Central memory CD8-positive, alpha-beta T cell (primary cell): ENCODE results near the gene FADS1.

ENCODE experiments used
- ATAC-seq: fragments of 150-1000 bp; cut with Tn5 transposase; replicated peaks from 2 replicates; pipeline ENCODE4 v1.10.0; 2022; ENCODE audit warnings: mild to moderate bottlenecking, moderate FRiP score, moderate number of reproducible peaks; ENCODE audit not compliant: poor library complexity, severe bottlenecking; ENCODE audit errors: extremely low read depth
- DNase-seq, 2 donors: peaks; one replicate each; pipeline ENCODE4 v3.0.0; 2021; ENCODE audit warnings: low spot score in 2 of 2
- H3K27ac Mint-ChIP-seq: one replicate; pipeline ENCODE4 v1.8.0; 2022; ENCODE audit warnings: low read depth, mild to moderate bottlenecking, moderate library complexity, mixed read lengths
- H3K27me3 Mint-ChIP-seq: one replicate; pipeline ENCODE4 v1.8.0; 2022; ENCODE audit warnings: mixed read lengths
- H3K36me3 Mint-ChIP-seq: one replicate; pipeline ENCODE4 v1.8.0; 2022; ENCODE audit warnings: mild to moderate bottlenecking, moderate library complexity, mixed read lengths; ENCODE audit not compliant: insufficient read depth
- H3K4me1 Mint-ChIP-seq: one replicate; pipeline ENCODE4 v1.8.0; 2022; ENCODE audit warnings: mixed read lengths
- H3K4me3 Mint-ChIP-seq: one replicate; pipeline ENCODE4 v1.8.0; 2022; ENCODE audit warnings: mild to moderate bottlenecking, moderate library complexity, mixed read lengths
- H3K9me3 Mint-ChIP-seq: one replicate; pipeline ENCODE4 v1.8.0; 2022; ENCODE audit warnings: mixed read lengths

FADS1 gene

GRCh38 chr11:61816736-61817455 lies at the start of gene FADS1:
FADS1 (minus strand) TSS chr11:61817003; CDS start chr11:61816929, 74 bp downstream.
- Mint-ChIP-seq H3K27ac (peak within 1 kb of the TSS; percentile 92), H3K27me3 (peaks cover 10% of the 10 kb centered on the region), H3K4me3 (peak within 1 kb of the TSS; percentile 94), H3K9me3 (no peaks in the 10 kb centered on the region), H3K36me3 (peaks cover 12% of the 10 kb centered on the region), H3K4me1 (peaks cover 23% of the 10 kb centered on the region)
- DNase-seq = peak; percentile 43 to 52
- ATAC-seq = peak; percentile 64

- DNase-seq = no peak
- no peak for ATAC-seq
- Mint-ChIP-seq H3K4me3 (no peak overlapping the region), H3K4me1 (peaks cover 8% of the 10 kb centered on the region), H3K36me3 (peaks cover 3% of the 10 kb centered on the region), H3K27me3 (peaks cover 17% of the 10 kb centered on the region), H3K27ac (peak overlapping the region; percentile 65), H3K9me3 (no peaks in the 10 kb centered on the region)
These were observed 49.6 kb upstream of the FADS1 start for GRCh38 chr11:61866231-61866957.

GRCh38 chr11:61864814-61865775 lies 48.3 kb upstream of the FADS1 start:
- Mint-ChIP-seq H3K4me3 (no peak overlapping the region), H3K27me3 (peaks cover 7% of the 10 kb centered on the region), H3K27ac (peak overlapping the region; percentile 65), H3K36me3 (peaks cover 4% of the 10 kb centered on the region), H3K9me3 (no peaks in the 10 kb centered on the region), H3K4me1 (no peaks in the 10 kb centered on the region)
- ATAC-seq (no peak), DNase-seq (no peak)

- Mint-ChIP-seq H3K4me1 (no peaks in the 10 kb centered on the region), H3K9me3 (no peaks in the 10 kb centered on the region), H3K4me3 (no peak overlapping the region)
These were observed 46.8 kb upstream of the FADS1 start for GRCh38 chr11:61863548-61864081.

GRCh38 chr11:61862714-61863547 lies 46.1 kb upstream of the FADS1 start:
- DNase-seq (no peak), ATAC-seq (no peak)
- peaks cover 3% of the 10 kb centered on the region for H3K36me3 Mint-ChIP-seq
- no peak overlapping the region for H3K27ac Mint-ChIP-seq
- H3K4me1 Mint-ChIP-seq = no peaks in the 10 kb centered on the region
- H3K4me3 Mint-ChIP-seq = no peak overlapping the region
- no peaks in the 10 kb centered on the region for H3K27me3 Mint-ChIP-seq
- H3K9me3 Mint-ChIP-seq = no peaks in the 10 kb centered on the region

More at GRCh38 chr11:61863548-61864081, 46.8 kb upstream of the FADS1 start:
- Mint-ChIP-seq H3K36me3 (peaks cover 4% of the 10 kb centered on the region), H3K27ac (no peak overlapping the region), H3K27me3 (no peaks in the 10 kb centered on the region)
- DNase-seq = no peak
- ATAC-seq = no peak

- Mint-ChIP-seq H3K27me3 (no peaks in the 10 kb centered on the region), H3K4me3 (no peak overlapping the region), H3K27ac (no peak overlapping the region), H3K4me1 (no peaks in the 10 kb centered on the region), H3K9me3 (no peaks in the 10 kb centered on the region), H3K36me3 (peaks cover 3% of the 10 kb centered on the region)
- ATAC-seq = no peak
- DNase-seq = no peak
These were observed 44.8 kb upstream of the FADS1 start for GRCh38 chr11:61861634-61862033.

- Mint-ChIP-seq H3K9me3 (no peaks in the 10 kb centered on the region), H3K4me3 (no peak overlapping the region), H3K27me3 (no peaks in the 10 kb centered on the region), H3K27ac (no peak overlapping the region), H3K4me1 (no peaks in the 10 kb centered on the region), H3K36me3 (peaks cover 1% of the 10 kb centered on the region)
- DNase-seq (no peak), ATAC-seq (no peak)
These were observed 43.5 kb upstream of the FADS1 start for GRCh38 chr11:61860054-61860903.

- no peak for ATAC-seq
- no peaks in the 10 kb centered on the region for H3K27me3 Mint-ChIP-seq
- no peaks in the 10 kb centered on the region for H3K36me3 Mint-ChIP-seq
- no peaks in the 10 kb centered on the region for H3K4me1 Mint-ChIP-seq
- H3K4me3 Mint-ChIP-seq = no peak overlapping the region
- DNase-seq = no peak
- H3K9me3 Mint-ChIP-seq = no peaks in the 10 kb centered on the region
- H3K27ac Mint-ChIP-seq = no peak overlapping the region
These were observed 39.3 kb upstream of the FADS1 start for GRCh38 chr11:61855939-61856680.

GRCh38 chr11:61854966-61855714 lies 38.3 kb upstream of the FADS1 start:
- ATAC-seq (no peak), DNase-seq (no peak)
- no peaks in the 10 kb centered on the region for H3K4me1 Mint-ChIP-seq
- no peak overlapping the region for H3K27ac Mint-ChIP-seq
- no peaks in the 10 kb centered on the region for H3K36me3 Mint-ChIP-seq
- H3K9me3 Mint-ChIP-seq = no peaks in the 10 kb centered on the region
- H3K27me3 Mint-ChIP-seq = no peaks in the 10 kb centered on the region
- H3K4me3 Mint-ChIP-seq = no peak overlapping the region

- no peaks in the 10 kb centered on the region for H3K36me3 Mint-ChIP-seq
- H3K9me3 Mint-ChIP-seq = no peaks in the 10 kb centered on the region
- no peaks in the 10 kb centered on the region for H3K4me1 Mint-ChIP-seq
- DNase-seq (no peak), ATAC-seq (no peak)
- H3K4me3 Mint-ChIP-seq = no peak overlapping the region
- H3K27ac Mint-ChIP-seq = no peak overlapping the region
- H3K27me3 Mint-ChIP-seq = no peaks in the 10 kb centered on the region
These were observed 37.5 kb upstream of the FADS1 start for GRCh38 chr11:61854206-61854895.
